ENCODE results near the gene CTR9. TPM values are rescaled to one million over a fixed set of nuclear protein-coding genes. Genes with fewer than 3 reads are reported as not detected.
"Not testable (repeated sequence)": the region's sequence is repeated elsewhere in the genome, so short reads cannot be mapped to it uniquely, and the experiment has no call there.

Gene CTR9
- total RNA-seq, 1 donor from 2014 or later = 22.9 TPM

GRCh38 chr11:10808553-10809372 lies 57.7 kb downstream of the CTR9 start, which contains the start of gene EIF4G2:
TSS of gene EIF4G2 (minus strand) at chr11:10808926.
- peaks cover 63% of the 10 kb centered on the region for H3K4me1 ChIP-seq
- H3K36me3 ChIP-seq = peaks cover 39% of the 10 kb centered on the region
- no peak for TF ChIP-seq CTCF (IDR thresholded peaks at IDR 0.05; ENCODE audit: borderline replicate concordance)
- peak within 1 kb of the TSS; percentile 100 for H3K27ac ChIP-seq (replicated peaks)
- H3K9me3 ChIP-seq (replicated peaks) = no peaks in the 10 kb centered on the region
- H3K27me3 ChIP-seq (ENCODE audit: low read depth) = no peaks in the 10 kb centered on the region
- peak; percentile 98 for DNase-seq
- intact Hi-C loops (cut with micrococcal nuclease) = no loop called here
- peak within 1 kb of the TSS; percentile 98 for H3K4me3 ChIP-seq

- peak overlapping the region; percentile 98 for H3K4me3 ChIP-seq
- no peak for DNase-seq
- H3K36me3 ChIP-seq = peaks cover 31% of the 10 kb centered on the region
- H3K9me3 ChIP-seq (replicated peaks) = no peaks in the 10 kb centered on the region
- TF ChIP-seq CTCF (IDR thresholded peaks at IDR 0.05; ENCODE audit: borderline replicate concordance) = no peak
- intact Hi-C loops (cut with micrococcal nuclease) = loop anchor here (5.0 kb wide), 1 partner anchor 43 kb away; no protein-coding TSS in a partner anchor
- peaks cover 55% of the 10 kb centered on the region for H3K4me1 ChIP-seq
- H3K27ac ChIP-seq (replicated peaks) = peak overlapping the region; percentile 100
- no peaks in the 10 kb centered on the region for H3K27me3 ChIP-seq (ENCODE audit: low read depth)
Measured at GRCh38 chr11:10809373-10810160, 58.5 kb downstream of the CTR9 start.

- H3K27ac ChIP-seq (replicated peaks) = no peak overlapping the region
- peaks cover 16% of the 10 kb centered on the region for H3K4me1 ChIP-seq
- intact Hi-C loops (cut with micrococcal nuclease) = loop anchor here (5.0 kb wide), 1 partner anchor 38 kb away; no protein-coding TSS in a partner anchor
- no peak for TF ChIP-seq CTCF (IDR thresholded peaks at IDR 0.05; ENCODE audit: borderline replicate concordance)
- H3K27me3 ChIP-seq (ENCODE audit: low read depth) = no peaks in the 10 kb centered on the region
- H3K4me3 ChIP-seq = no peak overlapping the region
- H3K9me3 ChIP-seq (replicated peaks) = no peaks in the 10 kb centered on the region
- no peak for DNase-seq
- no peaks in the 10 kb centered on the region for H3K36me3 ChIP-seq
Measured at GRCh38 chr11:10813945-10814344, 62.9 kb downstream of the CTR9 start.

GRCh38 chr11:10818594-10818993 lies 67.5 kb downstream of the CTR9 start:
- no peak for DNase-seq
- H3K27me3 ChIP-seq (ENCODE audit: low read depth) = no peaks in the 10 kb centered on the region
- H3K4me3 ChIP-seq = no peak overlapping the region
- no peak overlapping the region for H3K27ac ChIP-seq (replicated peaks)
- peaks cover 5% of the 10 kb centered on the region for H3K4me1 ChIP-seq
- no peaks in the 10 kb centered on the region for H3K36me3 ChIP-seq
- TF ChIP-seq CTCF (IDR thresholded peaks at IDR 0.05; ENCODE audit: borderline replicate concordance) = no peak
- no peaks in the 10 kb centered on the region for H3K9me3 ChIP-seq (replicated peaks)
- intact Hi-C loops (cut with micrococcal nuclease) = no loop called here

- H3K27ac ChIP-seq (replicated peaks); H3K27me3 ChIP-seq (ENCODE audit: low read depth); H3K4me1 ChIP-seq; DNase-seq; H3K9me3 ChIP-seq (replicated peaks); H3K4me3 ChIP-seq; intact Hi-C loops (cut with micrococcal nuclease); H3K36me3 ChIP-seq: not testable (repeated sequence)
Measured at GRCh38 chr11:10822491-10822890, 71.4 kb downstream of the CTR9 start.

Measured in left ventricle myocardium inferior (tissue), 1 donor.